NCI-H2171 treated with DMSO at 0.1 percent for 48 hours (cell line): Measurements from ENCODE around the gene TMEM80.
"Not testable (repeated sequence)": the region's sequence is repeated elsewhere in the genome, so short reads cannot be mapped to it uniquely, and the experiment has no call there.

Source experiments
- DNase-seq: peaks from one replicate; lab custom pipeline; 2025; lab: John Stamatoyannopoulos, UW

TMEM80 gene

DNA sequence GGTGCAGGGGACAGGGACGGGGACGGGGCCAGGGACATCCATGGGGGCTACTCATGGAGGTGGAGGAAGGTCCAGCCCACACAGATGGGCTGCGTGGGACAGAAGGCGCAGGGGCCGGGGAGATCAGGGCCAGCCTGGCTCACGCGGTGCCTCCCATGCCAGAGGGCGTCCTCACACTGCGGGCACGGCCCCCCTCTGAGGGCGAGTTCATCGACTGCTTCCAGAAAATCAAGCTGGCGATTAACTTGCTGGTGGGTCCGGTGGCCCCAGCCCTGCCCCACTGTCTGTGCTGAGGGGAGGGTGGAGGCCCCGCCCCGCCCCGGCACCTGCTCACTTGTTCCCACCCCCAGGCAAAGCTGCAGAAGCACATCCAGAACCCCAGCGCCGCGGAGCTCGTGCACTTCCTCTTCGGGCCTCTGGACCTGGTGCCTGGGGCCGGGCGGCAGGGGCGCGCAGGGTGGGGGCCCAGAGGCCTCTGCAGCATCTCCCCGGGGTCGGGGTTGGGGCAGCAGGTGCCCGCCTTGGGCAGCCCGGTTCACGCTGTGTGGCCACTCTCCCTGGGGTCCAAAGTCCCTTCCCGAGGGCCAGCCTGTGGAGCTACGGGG is 26.2 kb downstream of the TMEM80 start:
- DNase-seq = no peak

- no peak for DNase-seq
Observed at GRCh38 chr11:722346-722811, 26.8 kb downstream of the TMEM80 start.

- DNase-seq = peak; percentile 5
Observed at GRCh38 chr11:723120-723883, 27.7 kb downstream of the TMEM80 start.

- DNase-seq = no peak
Observed at GRCh38 chr11:724049-724777, 28.6 kb downstream of the TMEM80 start.

- DNase-seq = no peak
Observed at GRCh38 chr11:724778-725386, 29.3 kb downstream of the TMEM80 start.

- DNase-seq = no peak
Observed at GRCh38 chr11:725624-726202, 30.1 kb downstream of the TMEM80 start.

- DNase-seq = peak; percentile 18
Observed at GRCh38 chr11:726278-727220, 30.9 kb downstream of the TMEM80 start.

GRCh38 chr11:727281-727701 is 31.7 kb downstream of the TMEM80 start:
- DNase-seq = no peak

- DNase-seq = peak; percentile 12
Observed at GRCh38 chr11:727859-728748, 32.5 kb downstream of the TMEM80 start.

DNA sequence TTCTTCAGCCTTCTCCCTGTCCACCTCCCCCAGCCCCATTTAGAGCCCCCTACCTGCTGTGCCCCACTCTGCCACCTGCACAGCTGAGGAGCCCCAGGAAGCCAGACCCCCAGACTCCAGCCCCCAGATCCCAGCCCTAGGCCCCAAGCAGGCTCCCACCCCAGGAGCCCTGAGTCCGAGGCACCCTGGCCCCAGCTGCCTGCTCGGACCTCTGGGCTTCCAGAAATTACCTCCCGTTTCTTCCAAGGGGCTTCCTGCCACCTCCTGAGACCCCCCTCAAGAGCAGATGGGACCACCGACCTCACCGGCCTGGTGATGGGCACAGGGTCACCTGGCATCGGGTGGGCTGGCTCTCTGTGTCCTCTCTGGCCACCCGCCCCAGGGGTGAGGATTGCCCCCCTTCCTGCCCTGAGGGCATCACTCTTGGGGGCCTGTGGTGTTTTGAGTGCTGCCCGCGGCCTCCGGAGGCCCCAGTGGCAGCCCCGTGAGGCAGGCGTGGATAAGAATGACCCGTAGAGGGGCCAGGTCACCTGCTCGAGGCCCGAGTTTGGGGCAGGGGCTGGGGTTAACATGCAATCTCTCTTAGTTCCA is 33.4 kb downstream of the TMEM80 start:
- DNase-seq = no peak

- no peak for DNase-seq
Observed at GRCh38 chr11:729492-730074, 34.0 kb downstream of the TMEM80 start.

DNA sequence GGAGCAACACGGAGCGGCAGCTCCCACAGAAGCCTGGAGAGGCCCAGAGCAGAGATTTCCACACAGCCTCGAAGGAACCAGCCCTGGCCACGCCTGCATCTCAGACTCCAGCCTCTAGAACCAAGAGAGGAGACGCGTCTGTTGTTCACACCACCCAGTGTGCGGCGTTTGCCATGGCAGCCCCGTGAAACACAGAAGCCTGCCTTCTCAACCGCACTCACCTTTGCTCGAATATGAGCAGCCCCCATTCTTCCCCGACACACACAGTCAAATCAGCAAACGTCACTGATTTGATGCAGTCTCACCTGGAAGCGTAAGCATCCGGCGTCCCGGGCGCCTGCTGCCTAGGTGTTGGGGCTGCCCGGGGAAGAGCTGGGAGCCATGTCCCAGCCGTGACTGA is 37.5 kb downstream of the TMEM80 start:
- no peak for DNase-seq

- not testable (repeated sequence) for DNase-seq
Observed at GRCh38 chr11:734541-734940, 38.9 kb downstream of the TMEM80 start.

- no peak for DNase-seq
Observed at GRCh38 chr11:737366-737765, 41.8 kb downstream of the TMEM80 start.

DNA sequence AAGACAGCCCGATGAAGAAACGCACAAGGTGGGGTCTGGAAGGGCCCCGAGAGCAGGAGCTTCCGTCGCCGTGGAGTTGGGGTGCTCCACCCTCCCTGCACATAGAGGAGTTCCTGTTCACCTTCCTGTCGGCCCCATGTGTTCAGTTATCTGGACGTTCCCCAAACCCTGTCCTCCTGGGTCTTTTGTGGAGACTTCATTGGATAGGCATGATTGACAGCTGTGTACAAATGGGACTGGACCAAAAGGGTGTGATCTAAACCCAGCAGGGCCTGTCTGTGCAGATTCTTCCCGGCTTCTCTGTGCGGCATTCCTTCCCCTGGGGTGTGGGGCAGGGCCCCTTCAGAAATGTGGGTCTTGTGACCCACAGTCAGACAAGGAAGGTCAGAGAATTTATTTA is 42.3 kb downstream of the TMEM80 start:
- DNase-seq = not testable (repeated sequence)

GRCh38 chr11:742156-742546 is 46.5 kb downstream of the TMEM80 start:
- DNase-seq = no peak

- DNase-seq = no peak
Observed at GRCh38 chr11:742571-743201, 47.1 kb downstream of the TMEM80 start.

GRCh38 chr11:745428-745827 is 49.8 kb downstream of the TMEM80 start:
- no peak for DNase-seq
